NK-92 (cell line): ENCODE results near the gene MS4A5.

Source experiments
- DNase-seq: peaks from one replicate; lab custom pipeline; 2025; ENCODE audit not compliant: unreplicated experiment; lab: John Stamatoyannopoulos, UW

Gene MS4A5

GRCh38 chr11:60477035-60477445, 47.7 kb downstream of the MS4A5 start:
- DNase-seq, result no peak

- no peak for DNase-seq
Observed at GRCh38 chr11:60482361-60482760, 53.0 kb downstream of the MS4A5 start.

- DNase-seq, result no peak
Observed at GRCh38 chr11:60485987-60486386, 56.6 kb downstream of the MS4A5 start.

GRCh38 chr11:60492488-60493009, 63.2 kb downstream of the MS4A5 start, which contains the start of gene MS4A12:
Gene MS4A12 (plus strand): TSS chr11:60492778. CDS start chr11:60497319, 4,541 bp downstream.
- DNase-seq, result no peak

- DNase-seq, result no peak
Observed at GRCh38 chr11:60493454-60493853, 64.1 kb downstream of the MS4A5 start.
